GM13976 (cell line): ENCODE data around the gene RAB34.
"Not testable (repeated sequence)": the region's sequence is repeated elsewhere in the genome, so short reads cannot be mapped to it uniquely, and the experiment has no call there.

Experiments used
- DNase-seq: peaks from one replicate; pipeline ENCODE4 v3.0.0; 2012; ENCODE audit warnings: low spot score
- CTCF ChIP-seq: IDR thresholded peaks from 2 replicates; pipeline ENCODE4 v1.5.1; 2012; ENCODE audit warnings: borderline replicate concordance, mild to moderate bottlenecking; ENCODE audit not compliant: insufficient read depth; ENCODE audit errors: extremely low read depth, missing control alignments, control extremely low read depth
- in situ Hi-C: fragments of 300-500 bp; cut with MboI; formaldehyde crosslinking; loops from one replicate; pipeline ENCODE4 v1.12.0; 2022; ENCODE audit warnings: low sequenced_read_pairs, mixed read lengths, inconsistent platforms; ENCODE audit not compliant: unreplicated experiment

The RAB34 gene

GRCh38 chr17:28741358-28742349 is 24.0 kb upstream of the RAB34 start:
- in situ Hi-C loops, result loop anchor here (25.0 kb wide), 1 partner anchor 371 kb away; no protein-coding TSS in a partner anchor
- TF ChIP-seq CTCF, result no peak
- DNase-seq, result peak; percentile 62

GRCh38 chr17:28740406-28741357 is 23.0 kb upstream of the RAB34 start:
- TF ChIP-seq CTCF, result no peak
- in situ Hi-C loops, result loop anchor here (25.0 kb wide), 1 partner anchor 372 kb away; no protein-coding TSS in a partner anchor
- DNase-seq, result no peak

GRCh38 chr17:28738680-28739384 is 21.2 kb upstream of the RAB34 start:
- TF ChIP-seq CTCF, result no peak
- peak; percentile 60 for DNase-seq
- in situ Hi-C loops, result loop anchor here (25.0 kb wide), 1 partner anchor 373 kb away; no protein-coding TSS in a partner anchor

GRCh38 chr17:28737770-28738679 is 20.4 kb upstream of the RAB34 start:
- in situ Hi-C loops, result loop anchor here (25.0 kb wide), 1 partner anchor 374 kb away; no protein-coding TSS in a partner anchor
- DNase-seq, result peak; percentile 89
- TF ChIP-seq CTCF, result no peak

GRCh38 chr17:28737316-28737715 is 19.6 kb upstream of the RAB34 start:
- in situ Hi-C loops, result loop anchor here (25.0 kb wide), 1 partner anchor 375 kb away; no protein-coding TSS in a partner anchor
- DNase-seq, result no peak
- TF ChIP-seq CTCF, result no peak

- DNase-seq, result not testable (repeated sequence)
- in situ Hi-C loops, result loop anchor here (25.0 kb wide), 1 partner anchor 376 kb away; no protein-coding TSS in a partner anchor
Measured at GRCh38 chr17:28735913-28736769, 18.5 kb upstream of the RAB34 start.
